KG1 (cell line): Measurements from ENCODE around the gene TMEM219.
"Not testable (repeated sequence)": the region's sequence is repeated elsewhere in the genome, so short reads cannot be mapped to it uniquely, and the experiment has no call there.

Experiments used
- DNase-seq: peaks from one replicate; lab custom pipeline; 2025; lab: John Stamatoyannopoulos, UW

Gene TMEM219, protein sequence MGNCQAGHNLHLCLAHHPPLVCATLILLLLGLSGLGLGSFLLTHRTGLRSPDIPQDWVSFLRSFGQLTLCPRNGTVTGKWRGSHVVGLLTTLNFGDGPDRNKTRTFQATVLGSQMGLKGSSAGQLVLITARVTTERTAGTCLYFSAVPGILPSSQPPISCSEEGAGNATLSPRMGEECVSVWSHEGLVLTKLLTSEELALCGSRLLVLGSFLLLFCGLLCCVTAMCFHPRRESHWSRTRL

GRCh38 chr16:29961479-29962343 is at the start of gene TMEM219:
TSS of gene TMEM219 (plus strand) at chr16:29962079. CDS start at chr16:29963144, 1,065 bp downstream.
- peak; percentile 95 for DNase-seq

GRCh38 chr16:29912087-29912486 is 49.8 kb upstream of the TMEM219 start:
- no peak for DNase-seq

DNA sequence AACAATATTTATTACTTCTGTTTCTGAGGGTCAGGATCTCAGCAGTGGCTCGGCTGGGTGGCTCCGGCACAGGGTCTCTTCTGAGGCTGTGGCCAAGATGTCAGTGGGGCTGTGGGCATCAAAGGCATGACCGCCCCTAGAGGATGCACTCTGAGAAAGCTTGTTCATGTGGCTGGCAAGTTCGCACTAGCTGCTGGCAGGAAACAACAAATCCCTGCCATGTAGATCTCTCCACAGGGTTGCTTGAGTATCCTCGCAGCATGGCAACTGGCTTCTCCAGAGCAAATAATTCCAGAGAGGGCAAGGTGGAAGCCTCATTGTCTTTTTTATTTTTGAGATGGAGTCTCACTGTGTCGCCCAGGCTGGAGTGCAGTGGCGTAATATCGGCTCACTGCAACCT is 48.4 kb upstream of the TMEM219 start:
- no peak for DNase-seq

- no peak for DNase-seq
Measured at GRCh38 chr16:29915590-29916247, 46.2 kb upstream of the TMEM219 start.

- DNase-seq = no peak
Measured at GRCh38 chr16:29916979-29917378, 44.9 kb upstream of the TMEM219 start.

- DNase-seq = no peak
Measured at GRCh38 chr16:29920288-29921033, 41.4 kb upstream of the TMEM219 start.

- no peak for DNase-seq
Measured at GRCh38 chr16:29921034-29921385, 40.9 kb upstream of the TMEM219 start.

GRCh38 chr16:29922326-29922725 is 39.6 kb upstream of the TMEM219 start:
- DNase-seq = no peak

GRCh38 chr16:29922986-29923501 is 38.8 kb upstream of the TMEM219 start:
- no peak for DNase-seq

- no peak for DNase-seq
Measured at GRCh38 chr16:29925105-29925756, 36.6 kb upstream of the TMEM219 start.

DNA sequence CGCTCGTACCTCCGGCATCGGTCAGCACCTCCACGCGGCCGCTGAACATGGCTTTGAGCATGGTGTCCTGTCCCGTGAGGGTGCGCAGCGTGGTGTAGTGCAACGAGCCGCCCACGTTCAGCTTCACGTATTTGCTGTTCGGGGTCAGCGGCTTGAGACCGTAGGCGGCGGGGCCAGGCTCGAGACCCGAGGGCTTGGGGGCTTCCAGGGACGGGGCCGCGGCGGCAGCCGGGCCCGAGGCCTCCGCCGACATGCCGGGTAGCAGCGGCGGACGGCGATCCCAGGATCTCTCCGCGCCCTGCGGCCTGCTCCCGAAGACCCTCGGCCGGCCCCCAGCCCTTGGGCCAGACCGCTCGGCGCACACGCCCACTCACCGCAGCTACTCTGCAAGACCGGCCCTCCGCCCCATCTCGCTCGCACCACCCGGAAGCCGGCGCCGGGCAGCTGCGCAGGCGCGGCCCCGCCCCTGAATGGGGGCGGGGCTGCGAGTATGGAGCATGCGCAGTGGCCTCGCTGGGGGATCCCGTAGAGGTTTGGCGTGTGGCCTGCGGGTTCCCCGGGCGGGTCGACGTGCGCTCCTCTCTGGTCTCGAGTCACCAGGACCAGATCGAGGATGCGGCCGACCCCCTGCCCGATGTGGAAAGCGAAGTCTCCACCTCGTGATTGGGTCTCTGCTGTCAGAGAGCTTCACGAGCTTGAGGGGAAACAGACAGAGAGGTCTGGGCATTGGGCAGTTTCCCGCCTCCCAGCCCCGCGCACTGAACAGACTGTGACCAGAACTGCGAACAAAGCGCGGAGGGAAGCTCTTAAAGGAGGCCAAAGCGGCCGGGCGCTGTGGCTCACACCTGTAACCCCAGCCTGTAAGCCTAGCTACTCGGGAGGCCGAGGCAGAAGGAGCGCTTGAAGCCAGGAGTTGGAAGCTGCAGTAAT is 35.8 kb upstream of the TMEM219 start, which contains the start of gene KCTD13:
Gene KCTD13, minus strand, starts transcription at position 446 of the 930 bp plus-strand sequence. Its CDS starts 193 bp downstream, at position 253.
- peak; percentile 74 for DNase-seq

GRCh38 chr16:29926711-29927052 is 35.2 kb upstream of the TMEM219 start:
- DNase-seq = no peak

DNA sequence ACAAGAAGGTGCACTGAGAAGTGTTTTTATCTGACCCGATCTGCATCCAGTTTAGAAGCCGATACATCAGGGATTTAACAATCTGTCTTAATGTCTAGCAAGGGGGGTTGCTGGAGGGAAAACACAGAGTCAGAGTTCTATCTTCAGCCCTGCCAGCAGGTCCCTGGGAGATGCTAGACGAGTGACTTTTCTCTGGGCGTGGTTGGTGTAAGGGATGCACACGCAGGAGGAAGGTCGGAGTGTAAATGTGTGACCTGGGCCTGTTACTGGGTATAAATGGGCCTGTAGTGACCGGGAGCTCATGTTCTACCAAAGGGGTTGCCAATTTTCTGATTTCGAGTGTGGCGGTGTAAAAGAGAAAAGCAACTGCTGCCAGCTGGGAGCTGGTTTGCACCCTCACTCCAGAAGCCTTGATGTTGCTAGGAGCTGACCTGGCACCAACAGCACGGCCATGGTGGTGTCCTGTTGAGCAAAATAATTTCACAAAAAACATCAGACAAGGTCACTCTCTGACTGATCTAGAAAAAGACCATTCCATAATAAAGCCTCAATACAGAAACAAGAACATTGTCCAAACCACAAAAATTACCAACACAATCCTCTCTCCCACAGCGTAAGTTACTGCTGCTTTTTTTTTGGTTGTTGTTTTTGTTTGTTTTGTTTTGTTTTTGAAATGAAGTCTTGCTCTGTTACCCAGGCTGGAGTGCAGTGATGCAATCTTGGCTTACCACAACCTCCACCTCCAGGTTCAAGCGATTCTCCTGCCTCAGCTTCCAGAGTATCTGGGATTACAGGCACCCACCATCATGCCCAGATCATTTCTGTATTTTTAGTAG is 34.6 kb upstream of the TMEM219 start:
- DNase-seq = no peak

GRCh38 chr16:29931750-29932149 is 30.1 kb upstream of the TMEM219 start:
- not testable (repeated sequence) for DNase-seq

DNA sequence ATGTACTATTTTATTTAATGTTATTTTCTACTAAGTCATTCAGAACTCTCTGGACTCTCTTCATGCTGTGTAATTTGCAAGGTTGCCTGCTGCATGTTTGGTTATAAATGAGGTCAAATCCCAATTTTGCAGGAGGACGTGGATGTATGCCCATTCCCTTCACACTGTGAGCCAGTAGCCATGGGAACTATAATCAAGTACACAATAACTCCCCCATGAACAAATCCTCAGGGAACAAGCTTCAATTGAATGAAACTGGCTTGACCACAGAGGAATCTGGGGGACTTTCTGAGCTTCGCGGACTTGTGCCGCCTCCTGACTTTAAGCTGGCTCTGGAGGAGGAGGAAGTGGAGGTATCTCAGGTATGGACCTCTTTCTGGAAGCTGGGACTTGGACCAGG is 21.2 kb upstream of the TMEM219 start:
- no peak for DNase-seq

DNA sequence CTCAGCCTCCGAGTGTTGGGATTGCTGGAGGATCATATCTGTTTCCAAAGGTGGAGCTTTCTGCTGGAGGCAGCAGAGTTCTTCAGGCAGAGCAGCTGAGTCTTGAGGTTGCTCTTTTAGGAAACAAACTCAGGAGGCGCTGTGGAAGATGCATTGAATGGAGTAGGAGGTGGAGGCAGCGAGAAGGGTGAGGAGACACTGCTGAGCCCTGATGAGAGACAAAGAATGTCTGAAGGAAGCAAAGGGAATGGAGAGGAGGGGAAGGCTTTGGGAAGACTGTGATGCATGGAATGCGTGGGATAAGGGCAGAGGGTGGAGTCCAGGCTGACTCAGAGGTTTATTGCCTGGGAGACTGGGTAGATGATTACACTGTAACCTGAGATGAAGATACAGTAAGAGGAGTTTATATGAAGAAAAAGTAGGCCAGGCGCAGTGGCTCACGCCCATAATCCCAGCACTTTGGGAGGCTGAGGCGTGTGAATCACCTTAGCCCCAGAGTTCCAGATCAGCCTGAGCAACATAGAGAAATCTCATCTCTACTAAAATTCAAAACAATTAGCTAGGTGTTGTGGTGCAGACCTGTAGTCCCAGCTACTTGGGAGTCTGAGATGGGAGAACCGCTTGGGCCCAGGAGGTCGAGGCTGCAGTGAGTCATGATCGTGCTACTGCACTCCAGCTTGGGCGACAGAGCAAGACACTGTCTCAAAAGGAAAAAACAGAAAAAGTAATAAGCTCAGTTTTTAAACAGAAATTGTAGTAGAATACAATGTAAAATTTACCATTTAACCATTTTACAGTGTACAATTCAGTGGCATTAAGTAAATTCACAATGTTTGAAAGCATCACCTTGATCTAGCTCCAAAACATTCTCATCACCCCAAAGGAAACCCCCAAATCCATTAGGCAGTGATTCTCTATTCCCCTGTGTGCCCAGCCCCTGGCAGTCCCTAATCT is 17.8 kb upstream of the TMEM219 start:
- no peak for DNase-seq

- DNase-seq = no peak
Measured at GRCh38 chr16:29947897-29948296, 14.0 kb upstream of the TMEM219 start.

DNA sequence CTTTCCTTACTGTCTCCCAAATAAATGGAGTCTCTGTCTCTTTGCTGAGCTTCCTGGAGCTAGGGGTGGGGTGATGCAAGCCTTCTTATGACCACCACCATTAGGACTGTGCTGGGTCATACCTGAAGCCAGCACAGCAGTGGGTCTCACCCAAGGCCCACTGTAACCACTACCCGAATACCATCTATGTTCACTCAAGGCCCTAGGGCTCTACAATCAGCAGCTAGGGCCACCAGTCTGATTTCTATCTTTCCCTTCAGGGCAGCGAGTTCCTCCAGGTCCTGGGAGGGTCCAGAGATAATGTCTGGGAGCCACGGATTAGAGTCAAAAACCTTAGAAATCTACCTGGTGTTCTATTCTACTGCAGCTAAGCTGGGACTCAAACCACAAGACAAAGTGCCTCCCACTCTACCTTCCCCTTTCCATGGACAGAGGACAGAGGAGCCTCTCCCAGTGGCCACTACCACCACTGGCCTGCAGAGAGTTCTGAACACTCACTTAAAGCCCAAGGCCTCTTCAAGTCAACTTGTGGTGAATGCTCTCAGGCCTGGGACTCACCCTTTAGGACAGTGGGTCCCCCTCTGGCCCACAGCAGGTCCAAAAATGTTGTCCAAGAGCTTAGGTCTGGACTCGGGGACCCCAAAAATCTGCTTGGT is 10.9 kb upstream of the TMEM219 start:
- DNase-seq = no peak
